OCI-LY7 (cell line): ENCODE measurements around the gene EFNA5.

ENCODE experiments used
- EZH2phosphoT487 ChIP-seq: fragments of 200-600 bp; sonication (generic); IDR thresholded peaks from 2 replicates; pipeline ENCODE4 v1.6.1; 2018; ENCODE audit warnings: low read depth, borderline replicate concordance, mild to moderate bottlenecking, mixed run types, antibody characterized with exemption, low read length, moderate library complexity, mixed read lengths
- TF ChIP-seq, protein P1 (sequence below): fragments of 200-600 bp; sonication (generic); conservative IDR thresholded peaks from 2 replicates; pipeline ENCODE4 v1.5.1; 2014; ENCODE audit warnings: mild to moderate bottlenecking, antibody characterized with exemption, low read length, moderate library complexity, mixed read lengths

GRCh38 chr5:107618242-107618641 lies 52.5 kb downstream of the EFNA5 start:
- TF ChIP-seq, protein P1, sequence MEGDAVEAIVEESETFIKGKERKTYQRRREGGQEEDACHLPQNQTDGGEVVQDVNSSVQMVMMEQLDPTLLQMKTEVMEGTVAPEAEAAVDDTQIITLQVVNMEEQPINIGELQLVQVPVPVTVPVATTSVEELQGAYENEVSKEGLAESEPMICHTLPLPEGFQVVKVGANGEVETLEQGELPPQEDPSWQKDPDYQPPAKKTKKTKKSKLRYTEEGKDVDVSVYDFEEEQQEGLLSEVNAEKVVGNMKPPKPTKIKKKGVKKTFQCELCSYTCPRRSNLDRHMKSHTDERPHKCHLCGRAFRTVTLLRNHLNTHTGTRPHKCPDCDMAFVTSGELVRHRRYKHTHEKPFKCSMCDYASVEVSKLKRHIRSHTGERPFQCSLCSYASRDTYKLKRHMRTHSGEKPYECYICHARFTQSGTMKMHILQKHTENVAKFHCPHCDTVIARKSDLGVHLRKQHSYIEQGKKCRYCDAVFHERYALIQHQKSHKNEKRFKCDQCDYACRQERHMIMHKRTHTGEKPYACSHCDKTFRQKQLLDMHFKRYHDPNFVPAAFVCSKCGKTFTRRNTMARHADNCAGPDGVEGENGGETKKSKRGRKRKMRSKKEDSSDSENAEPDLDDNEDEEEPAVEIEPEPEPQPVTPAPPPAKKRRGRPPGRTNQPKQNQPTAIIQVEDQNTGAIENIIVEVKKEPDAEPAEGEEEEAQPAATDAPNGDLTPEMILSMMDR = no peak
- TF ChIP-seq EZH2phosphoT487 = no peak
